T-helper 17 cell (primary cell): ENCODE measurements around the gene SRSF4. TPM values are rescaled to one million over a fixed set of nuclear protein-coding genes. Genes with fewer than 3 reads are reported as not detected.
A peak's percentile ranks its signal among the peaks of the same experiment; 100 is the strongest.
"Not testable (repeated sequence)": the region's sequence is repeated elsewhere in the genome, so short reads cannot be mapped to it uniquely, and the experiment has no call there.

Source experiments
- ATAC-seq: fragments of 150-1000 bp; cut with Tn5 transposase; 2 replicates; pipeline ENCODE4 v1.10.0; 2021; ENCODE audit warnings: mild to moderate bottlenecking, moderate library complexity
- DNase-seq, 3 donors: peaks; one replicate each; pipeline versions ENCODE4 v3.0.0 to v3.0.0-alpha.2; 2020 to 2021
- H3K9me3 ChIP-seq: one replicate; pipeline ENCODE4 v1.7.0; 2013; ENCODE audit warnings: low read length, mild to moderate bottlenecking; ENCODE audit not compliant: control insufficient read depth, poor library complexity, severe bottlenecking
- H3K27ac Mint-ChIP-seq: one replicate; pipeline ENCODE4 v1.8.0; 2022; ENCODE audit warnings: mild to moderate bottlenecking, moderate library complexity, mixed read lengths
- H3K27me3 Mint-ChIP-seq: one replicate; pipeline ENCODE4 v1.8.0; 2022; ENCODE audit warnings: mixed read lengths
- H3K36me3 Mint-ChIP-seq: one replicate; pipeline ENCODE4 v1.8.0; 2022; ENCODE audit warnings: low read depth, mixed read lengths
- H3K4me1 Mint-ChIP-seq: one replicate; pipeline ENCODE4 v1.8.0; 2022; ENCODE audit warnings: mild to moderate bottlenecking, mixed read lengths
- H3K4me3 Mint-ChIP-seq: one replicate; pipeline ENCODE4 v1.8.0; 2022; ENCODE audit warnings: mild to moderate bottlenecking, moderate library complexity, mixed read lengths
- total RNA-seq, 4 donors: library from RNA in 2 of 4; stranded (reverse) in 2 of 4; gene quantifications; one replicate each; pipeline ENCODE4 v1.2.3 and lab custom pipeline; 2022 to 2026

Gene SRSF4
- total RNA-seq, 2 donors from 2014 or later, result 88.8 to 103 TPM

GRCh38 chr1:29123053-29123886 lies 58.4 kb downstream of the SRSF4 start:
- no peaks in the 10 kb centered on the region for H3K9me3 ChIP-seq
- peak overlapping the region; percentile 85 for H3K4me3 Mint-ChIP-seq
- no peak for ATAC-seq
- DNase-seq, result peak in 1 of 3 donors; percentile 12
- peaks cover 11% of the 10 kb centered on the region for H3K4me1 Mint-ChIP-seq
- H3K27ac Mint-ChIP-seq, result no peak overlapping the region
- peaks cover 11% of the 10 kb centered on the region for H3K27me3 Mint-ChIP-seq
- H3K36me3 Mint-ChIP-seq, result peaks cover 6% of the 10 kb centered on the region

DNA sequence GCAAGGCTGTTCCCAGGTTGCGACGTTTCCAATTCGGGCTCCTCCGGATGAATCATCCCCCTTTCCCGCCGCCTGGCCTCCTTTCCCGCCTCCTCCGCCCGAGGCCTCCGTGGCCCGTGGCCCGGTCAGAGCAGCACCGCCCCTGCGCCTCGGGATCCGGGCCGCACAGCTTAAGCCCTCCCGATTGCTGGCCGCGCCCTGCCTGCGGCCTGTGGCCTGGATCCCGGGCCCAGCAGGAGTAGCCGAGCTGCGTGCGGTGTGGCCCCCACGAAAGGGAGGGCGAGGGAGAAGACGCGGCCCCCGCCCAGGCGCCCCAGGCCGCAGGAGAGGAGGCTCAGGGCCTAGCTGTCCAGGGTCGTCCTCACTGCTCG lies 59.0 kb downstream of the SRSF4 start:
- H3K4me3 Mint-ChIP-seq, result peak overlapping the region; percentile 85

DNA sequence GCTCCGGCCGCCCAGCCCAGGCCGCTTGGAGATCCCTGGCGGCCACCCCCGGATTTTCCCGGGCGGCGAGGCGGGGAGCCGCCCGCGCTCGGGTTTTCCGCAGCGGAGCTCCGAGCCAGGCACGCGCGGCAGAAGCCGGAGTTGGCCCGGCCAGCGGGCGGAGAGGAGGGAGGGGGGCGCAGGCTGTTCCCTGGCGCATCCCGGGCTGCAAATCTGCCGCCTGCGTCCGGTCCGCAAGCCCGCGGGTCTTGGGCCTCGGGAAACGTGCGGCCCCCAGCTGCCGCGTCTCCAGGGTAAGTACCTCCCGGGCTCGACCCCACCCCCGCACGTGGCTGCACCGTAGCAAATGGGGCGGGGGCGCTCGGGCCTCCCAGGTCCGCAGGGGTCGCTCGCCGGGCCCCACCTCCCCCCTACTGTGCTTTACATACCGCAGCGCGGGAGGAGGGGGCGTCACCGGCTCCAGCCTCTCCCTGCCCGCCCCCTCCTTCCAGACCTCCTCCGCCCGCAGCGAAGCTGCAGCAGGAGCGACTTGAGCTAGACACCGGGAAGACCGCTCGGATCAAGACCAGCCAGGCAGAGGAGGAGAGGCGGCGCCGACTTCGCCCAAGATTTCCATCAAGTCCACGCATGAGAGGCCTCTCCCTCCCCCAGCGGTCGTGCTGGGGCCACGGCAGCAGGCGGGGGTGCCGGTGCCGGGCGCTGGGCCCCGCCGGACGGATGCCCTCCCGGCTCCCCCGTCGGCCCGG lies 59.6 kb downstream of the SRSF4 start:
- no peak for DNase-seq
- peaks cover 9% of the 10 kb centered on the region for H3K36me3 Mint-ChIP-seq
- no peaks in the 10 kb centered on the region for H3K9me3 ChIP-seq
- no peak for ATAC-seq
- H3K4me3 Mint-ChIP-seq, result peak overlapping the region; percentile 79
- no peak overlapping the region for H3K27ac Mint-ChIP-seq
- H3K27me3 Mint-ChIP-seq, result peaks cover 11% of the 10 kb centered on the region
- H3K4me1 Mint-ChIP-seq, result peaks cover 11% of the 10 kb centered on the region

More for the DNA sequence above, 59.0 kb downstream of the SRSF4 start:
- H3K9me3 ChIP-seq, result no peaks in the 10 kb centered on the region
- Mint-ChIP-seq H3K27ac (no peak overlapping the region), H3K27me3 (peaks cover 11% of the 10 kb centered on the region), H3K36me3 (peaks cover 6% of the 10 kb centered on the region), H3K4me1 (peaks cover 11% of the 10 kb centered on the region)
- no peak for DNase-seq
- no peak for ATAC-seq

- Mint-ChIP-seq H3K27ac (no peak overlapping the region), H3K27me3 (peaks cover 11% of the 10 kb centered on the region), H3K4me1 (peaks cover 11% of the 10 kb centered on the region), H3K4me3 (peak overlapping the region; percentile 39), H3K36me3 (peaks cover 11% of the 10 kb centered on the region)
- ATAC-seq, result peak; percentile 24
- H3K9me3 ChIP-seq, result no peaks in the 10 kb centered on the region
- DNase-seq, result no peak
These were observed 60.2 kb downstream of the SRSF4 start for GRCh38 chr1:29121516-29121935.

GRCh38 chr1:29120947-29121485 lies 60.7 kb downstream of the SRSF4 start:
- H3K9me3 ChIP-seq, result no peaks in the 10 kb centered on the region
- Mint-ChIP-seq H3K4me1 (peaks cover 11% of the 10 kb centered on the region), H3K4me3 (peak overlapping the region; percentile 19), H3K27ac (no peak overlapping the region), H3K27me3 (peaks cover 9% of the 10 kb centered on the region), H3K36me3 (peaks cover 11% of the 10 kb centered on the region)
- DNase-seq (peak; percentile 45 to 63 (median 50)), ATAC-seq (peak; percentile 84)

DNA sequence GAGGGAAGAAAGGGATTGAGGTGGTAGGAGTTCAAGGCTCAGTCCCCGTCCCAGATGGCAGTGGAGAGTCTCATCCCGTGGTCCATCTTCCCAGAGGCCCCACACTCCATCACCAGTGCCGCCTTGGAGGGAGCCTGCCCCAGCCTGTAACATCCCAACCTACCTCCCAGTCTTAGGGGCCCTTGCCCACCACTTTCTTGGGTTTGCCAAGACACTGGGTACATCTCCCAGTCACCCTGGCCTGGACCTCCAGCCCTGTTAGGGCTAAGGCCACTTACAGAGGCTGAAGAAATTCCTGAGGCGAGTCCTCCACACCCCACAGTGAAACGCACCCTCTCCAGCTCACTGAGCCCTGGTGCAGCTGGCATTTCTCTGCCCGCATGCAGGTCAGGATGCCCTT lies 61.3 kb downstream of the SRSF4 start:
- Mint-ChIP-seq H3K4me3 (no peak overlapping the region), H3K27me3 (peaks cover 2% of the 10 kb centered on the region), H3K27ac (no peak overlapping the region), H3K4me1 (peaks cover 6% of the 10 kb centered on the region), H3K36me3 (peaks cover 8% of the 10 kb centered on the region)
- H3K9me3 ChIP-seq, result no peaks in the 10 kb centered on the region
- ATAC-seq, result no peak
- no peak for DNase-seq

DNA sequence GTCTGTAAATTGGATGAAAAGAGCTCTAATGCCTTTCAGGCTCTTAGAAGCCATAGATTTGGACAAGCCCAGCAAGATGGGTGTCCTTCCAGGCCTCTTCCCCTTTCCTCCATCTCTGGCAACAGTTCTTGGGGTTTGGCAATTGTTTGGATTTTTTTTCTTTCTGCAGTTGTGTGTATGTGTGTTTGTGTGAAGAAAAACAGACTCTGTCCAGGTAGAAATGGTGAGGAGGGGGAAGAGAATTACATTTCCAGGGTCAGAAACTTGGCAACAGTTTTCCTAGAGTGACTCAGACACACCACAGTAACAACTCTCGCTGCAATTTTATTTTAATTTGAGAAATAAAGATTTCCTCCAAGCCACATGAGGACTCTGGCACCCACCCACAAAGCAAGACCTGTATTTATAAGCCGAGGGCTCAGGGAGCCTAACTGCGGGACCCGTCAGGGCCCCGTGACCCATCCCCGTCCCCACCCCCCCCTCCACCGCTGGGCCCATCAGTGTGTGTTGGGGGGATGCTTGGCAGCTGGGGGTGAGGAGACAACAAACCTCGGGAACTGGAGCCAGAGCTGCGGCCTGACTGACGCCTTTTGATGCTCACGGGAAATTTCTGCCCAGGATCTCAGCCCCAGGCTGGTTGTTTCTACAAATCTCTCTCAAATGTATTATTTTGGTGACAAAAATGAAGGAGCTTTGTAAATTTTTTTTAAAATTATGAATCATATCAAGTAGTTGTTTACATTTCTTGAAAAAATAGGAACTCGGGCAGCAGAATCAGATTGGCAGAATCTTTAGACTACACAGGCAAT lies 62.4 kb downstream of the SRSF4 start:
- peaks cover 4% of the 10 kb centered on the region for H3K4me1 Mint-ChIP-seq
- no peak for ATAC-seq
- no peak overlapping the region for H3K27ac Mint-ChIP-seq
- peaks cover 10% of the 10 kb centered on the region for H3K36me3 Mint-ChIP-seq
- no peaks in the 10 kb centered on the region for H3K27me3 Mint-ChIP-seq
- H3K4me3 Mint-ChIP-seq, result no peak overlapping the region
- no peak for DNase-seq
- H3K9me3 ChIP-seq, result no peaks in the 10 kb centered on the region

GRCh38 chr1:29117381-29117780 lies 64.3 kb downstream of the SRSF4 start:
- Mint-ChIP-seq H3K27me3 (no peaks in the 10 kb centered on the region), H3K27ac (no peak overlapping the region), H3K4me3 (peak overlapping the region; percentile 60), H3K36me3 (peaks cover 12% of the 10 kb centered on the region), H3K4me1 (peaks cover 4% of the 10 kb centered on the region)
- no peak for ATAC-seq
- DNase-seq, result no peak
- H3K9me3 ChIP-seq, result no peaks in the 10 kb centered on the region

DNA sequence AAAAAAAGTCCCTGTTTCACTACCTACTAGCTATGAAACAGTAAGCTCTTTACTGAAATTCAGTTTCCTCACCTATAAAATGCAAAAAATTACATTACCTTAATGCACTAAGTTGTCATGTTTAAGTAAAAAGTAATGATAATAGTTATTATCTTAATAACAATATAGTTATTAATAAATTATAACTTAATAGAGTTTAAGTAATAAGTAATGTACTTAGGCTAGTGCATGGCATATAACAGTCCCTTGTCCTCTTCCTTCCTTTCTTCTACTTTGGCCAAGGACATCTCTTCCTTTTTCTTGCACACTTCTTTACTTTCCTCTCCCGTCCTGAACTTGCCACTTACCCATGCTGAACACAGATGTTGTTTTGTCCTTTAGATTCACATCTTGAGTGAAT lies 67.0 kb downstream of the SRSF4 start:
- H3K36me3 Mint-ChIP-seq, result peaks cover 17% of the 10 kb centered on the region
- ATAC-seq (no peak), DNase-seq (no peak)
- peak overlapping the region; percentile 43 for H3K27ac Mint-ChIP-seq
- H3K9me3 ChIP-seq, result no peaks in the 10 kb centered on the region
- H3K4me3 Mint-ChIP-seq, result no peak overlapping the region
- H3K4me1 Mint-ChIP-seq, result peaks cover 2% of the 10 kb centered on the region
- no peaks in the 10 kb centered on the region for H3K27me3 Mint-ChIP-seq

- H3K4me1 Mint-ChIP-seq, result peaks cover 2% of the 10 kb centered on the region
- DNase-seq, result no peak
- peaks cover 15% of the 10 kb centered on the region for H3K36me3 Mint-ChIP-seq
- H3K4me3 Mint-ChIP-seq, result no peak overlapping the region
- no peaks in the 10 kb centered on the region for H3K9me3 ChIP-seq
- no peak overlapping the region for H3K27ac Mint-ChIP-seq
- H3K27me3 Mint-ChIP-seq, result no peaks in the 10 kb centered on the region
- ATAC-seq, result no peak
These were observed 68.1 kb downstream of the SRSF4 start for GRCh38 chr1:29113413-29114117.

- Mint-ChIP-seq H3K4me1 (peaks cover 2% of the 10 kb centered on the region), H3K27ac (no peak overlapping the region), H3K27me3 (no peaks in the 10 kb centered on the region), H3K4me3 (no peak overlapping the region), H3K36me3 (peaks cover 15% of the 10 kb centered on the region)
- DNase-seq (no peak), ATAC-seq (no peak)
- H3K9me3 ChIP-seq, result no peaks in the 10 kb centered on the region
These were observed 68.8 kb downstream of the SRSF4 start for GRCh38 chr1:29112705-29113412.

GRCh38 chr1:29108041-29108440 lies 73.7 kb downstream of the SRSF4 start:
- not testable (repeated sequence) for H3K4me1 Mint-ChIP-seq, H3K27me3 Mint-ChIP-seq, H3K4me3 Mint-ChIP-seq, H3K27ac Mint-ChIP-seq, DNase-seq, H3K9me3 ChIP-seq, ATAC-seq, H3K36me3 Mint-ChIP-seq
